Measurements from ENCODE around the gene POLR2E. TPM values are rescaled to one million over a fixed set of nuclear protein-coding genes. Genes with fewer than 3 reads are reported as not detected.

POLR2E gene
- total RNA-seq, 1 experiment from 2014 or later: 343 TPM

DNA sequence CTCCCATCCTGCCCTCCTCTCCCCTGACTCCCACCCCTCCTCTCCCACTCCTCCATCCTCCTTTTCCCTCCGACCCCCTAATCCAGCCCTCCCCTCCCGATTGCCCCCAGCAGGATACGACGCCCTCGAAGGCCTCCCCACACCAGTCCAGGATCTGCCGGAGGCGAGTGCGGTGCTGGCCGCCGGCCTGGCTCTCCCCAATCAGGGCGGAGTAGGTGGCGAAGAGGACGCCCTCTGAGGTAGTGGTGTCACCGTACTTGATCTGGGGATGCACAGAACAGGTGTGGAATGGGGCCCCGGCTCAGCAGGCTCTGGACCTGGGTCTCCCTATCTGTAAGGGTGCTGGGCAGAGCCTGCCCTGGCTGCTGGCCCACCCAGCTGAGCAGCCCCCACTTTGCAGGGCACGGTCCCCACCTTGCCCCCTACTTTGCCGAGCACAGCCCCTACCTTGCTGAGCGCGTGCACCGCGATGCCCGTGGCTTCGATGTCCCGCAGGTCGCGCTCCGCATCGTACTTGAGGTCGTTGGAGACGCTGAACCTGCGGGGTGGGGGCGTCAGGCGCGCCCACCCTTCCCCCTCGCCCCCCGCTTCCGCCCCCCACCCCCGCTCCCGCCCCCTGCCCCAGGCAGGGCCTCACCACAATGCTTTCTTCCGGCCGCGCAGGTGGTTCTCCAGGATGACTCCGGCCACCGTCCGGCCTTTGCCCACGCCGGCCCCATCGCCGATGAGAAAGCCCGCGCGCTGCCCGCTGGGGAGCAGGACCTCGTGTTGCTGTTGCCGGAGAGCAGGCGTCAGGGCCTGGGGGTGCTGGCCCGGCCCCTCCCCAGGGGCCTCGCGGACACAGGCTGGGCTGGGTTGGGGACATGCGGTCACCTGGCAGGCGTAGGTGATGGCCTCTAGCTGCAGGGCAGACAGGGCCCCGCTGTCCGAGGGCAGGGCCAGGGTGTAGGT lies 27.1 kb upstream of the POLR2E start:
- no peak overlapping the region for H3K4me3 ChIP-seq (ENCODE audit: low read depth, low read length, poor library complexity, severe bottlenecking)
- H3K9me3 ChIP-seq (ENCODE audit: low read depth, low read length, poor library complexity, severe bottlenecking): no peaks in the 10 kb centered on the region
- ChIA-PET CTCF (interaction anchor here (0.8 kb wide), 1 partner anchor 9 kb away, joined by 5 read pairs; no protein-coding TSS in a partner anchor), POLR2A (ENCODE audit: low non-redundant PET) (interaction anchor here (0.5 kb wide), 1 partner anchor 19 kb away, joined by 4 read pairs; no protein-coding TSS in a partner anchor)
- TF ChIP-seq, protein P1, sequence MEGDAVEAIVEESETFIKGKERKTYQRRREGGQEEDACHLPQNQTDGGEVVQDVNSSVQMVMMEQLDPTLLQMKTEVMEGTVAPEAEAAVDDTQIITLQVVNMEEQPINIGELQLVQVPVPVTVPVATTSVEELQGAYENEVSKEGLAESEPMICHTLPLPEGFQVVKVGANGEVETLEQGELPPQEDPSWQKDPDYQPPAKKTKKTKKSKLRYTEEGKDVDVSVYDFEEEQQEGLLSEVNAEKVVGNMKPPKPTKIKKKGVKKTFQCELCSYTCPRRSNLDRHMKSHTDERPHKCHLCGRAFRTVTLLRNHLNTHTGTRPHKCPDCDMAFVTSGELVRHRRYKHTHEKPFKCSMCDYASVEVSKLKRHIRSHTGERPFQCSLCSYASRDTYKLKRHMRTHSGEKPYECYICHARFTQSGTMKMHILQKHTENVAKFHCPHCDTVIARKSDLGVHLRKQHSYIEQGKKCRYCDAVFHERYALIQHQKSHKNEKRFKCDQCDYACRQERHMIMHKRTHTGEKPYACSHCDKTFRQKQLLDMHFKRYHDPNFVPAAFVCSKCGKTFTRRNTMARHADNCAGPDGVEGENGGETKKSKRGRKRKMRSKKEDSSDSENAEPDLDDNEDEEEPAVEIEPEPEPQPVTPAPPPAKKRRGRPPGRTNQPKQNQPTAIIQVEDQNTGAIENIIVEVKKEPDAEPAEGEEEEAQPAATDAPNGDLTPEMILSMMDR (conservative IDR thresholded peaks at IDR 0.05; ENCODE audit: low read depth, low read length): no peak
- TF ChIP-seq EZH2 (IDR thresholded peaks at IDR 0.05; ENCODE audit: borderline replicate concordance, low read depth, low read length, poor library complexity, severe bottlenecking): no peak
- no peak overlapping the region for H3K27ac ChIP-seq (ENCODE audit: low read depth, low read length, poor library complexity, severe bottlenecking)
- H3K27me3 ChIP-seq (replicated peaks; ENCODE audit: insufficient read depth, low read depth, low read length, poor library complexity): no peaks in the 10 kb centered on the region
- intact Hi-C loops (cut with micrococcal nuclease; ENCODE audit: unreplicated experiment): no loop called here
- no peak for DNase-seq (ENCODE audit: low spot score)
- H3K4me1 ChIP-seq (ENCODE audit: insufficient read depth, low read length, poor library complexity, severe bottlenecking): peaks cover 6% of the 10 kb centered on the region
- BruUV-seq (replicated peaks): no TSS peak
- peaks cover 42% of the 10 kb centered on the region for H3K36me3 ChIP-seq (ENCODE audit: insufficient read depth, low read length, poor library complexity, severe bottlenecking)

DNA sequence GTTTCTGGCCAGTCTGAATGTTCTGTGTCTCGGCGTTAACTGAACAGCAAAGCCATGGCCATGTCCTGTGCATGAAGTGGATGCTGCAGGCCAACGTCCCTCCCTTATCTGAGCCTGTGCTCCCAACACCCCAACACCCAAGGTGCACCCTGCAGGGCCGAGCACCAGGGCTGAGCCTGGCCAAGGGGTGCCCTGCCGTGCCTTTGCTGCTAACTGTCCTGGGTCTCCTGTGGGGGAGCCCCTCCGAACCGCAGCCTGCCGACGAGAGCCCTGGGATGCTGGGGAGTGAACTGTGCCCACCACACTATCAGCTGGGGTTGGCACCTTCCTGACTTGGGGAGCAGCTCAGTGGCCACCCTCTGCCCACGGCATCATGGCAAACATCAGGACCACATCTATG lies 26.2 kb upstream of the POLR2E start:
- POLR2A ChIA-PET (ENCODE audit: low non-redundant PET): no interaction called here
- peaks cover 3% of the 10 kb centered on the region for H3K4me1 ChIP-seq (ENCODE audit: insufficient read depth, low read length, poor library complexity, severe bottlenecking)
- H3K27ac ChIP-seq (ENCODE audit: low read depth, low read length, poor library complexity, severe bottlenecking): no peak overlapping the region
- no peak for DNase-seq (ENCODE audit: low spot score)
- CTCF ChIA-PET: no interaction called here
- no peaks in the 10 kb centered on the region for H3K9me3 ChIP-seq (ENCODE audit: low read depth, low read length, poor library complexity, severe bottlenecking)
- no peak for TF ChIP-seq EZH2 (IDR thresholded peaks at IDR 0.05; ENCODE audit: borderline replicate concordance, low read depth, low read length, poor library complexity, severe bottlenecking)
- TF ChIP-seq, protein P1 (conservative IDR thresholded peaks at IDR 0.05; ENCODE audit: low read depth, low read length): no peak
- H3K36me3 ChIP-seq (ENCODE audit: insufficient read depth, low read length, poor library complexity, severe bottlenecking): peaks cover 48% of the 10 kb centered on the region
- H3K27me3 ChIP-seq (replicated peaks; ENCODE audit: insufficient read depth, low read depth, low read length, poor library complexity): no peaks in the 10 kb centered on the region
- no peak overlapping the region for H3K4me3 ChIP-seq (ENCODE audit: low read depth, low read length, poor library complexity, severe bottlenecking)
- no TSS peak for BruUV-seq (replicated peaks)
- intact Hi-C loops (cut with micrococcal nuclease; ENCODE audit: unreplicated experiment): no loop called here

DNA sequence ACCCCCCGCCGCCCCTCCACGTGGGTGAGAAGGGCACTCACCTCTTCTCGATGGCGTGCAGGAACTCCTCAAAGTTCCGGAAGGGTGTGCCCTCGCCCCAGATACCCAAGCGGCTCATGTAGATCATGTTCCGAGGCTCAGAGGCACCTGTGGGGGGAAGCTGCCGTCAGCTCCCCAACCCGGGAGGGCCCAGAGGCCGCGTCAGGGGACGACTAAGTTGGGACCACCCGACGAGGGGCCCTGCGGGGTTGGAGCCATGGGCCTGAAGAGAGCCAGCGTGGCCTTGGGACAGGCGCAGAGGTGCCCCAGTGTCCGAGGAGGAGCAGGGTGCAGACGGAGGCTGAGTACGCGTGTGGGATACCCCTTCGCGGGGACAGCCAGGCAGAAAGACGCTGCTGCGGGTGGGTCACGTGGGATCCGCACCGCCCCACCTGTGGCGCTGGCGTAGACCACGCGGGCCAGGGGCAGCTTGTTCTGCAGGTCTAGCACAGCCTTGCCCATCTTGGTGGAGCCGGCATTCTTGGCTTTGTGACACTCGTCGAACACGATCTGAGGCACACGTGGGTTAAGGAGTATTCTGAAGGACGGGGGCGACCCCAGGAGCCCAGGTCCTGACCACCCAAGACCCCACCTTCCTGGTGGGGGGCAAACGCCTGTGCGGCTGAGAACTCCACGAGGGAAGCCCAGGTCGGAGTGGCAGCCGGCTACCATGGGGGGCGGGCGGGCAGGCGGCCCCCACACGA lies 24.5 kb upstream of the POLR2E start:
- Histone ChIP-seq H3K4me1 (ENCODE audit: insufficient read depth, low read length, poor library complexity, severe bottlenecking) (no peaks in the 10 kb centered on the region), H3K36me3 (ENCODE audit: insufficient read depth, low read length, poor library complexity, severe bottlenecking) (peaks cover 50% of the 10 kb centered on the region), H3K9me3 (ENCODE audit: low read depth, low read length, poor library complexity, severe bottlenecking) (no peaks in the 10 kb centered on the region), H3K27me3 (replicated peaks; ENCODE audit: insufficient read depth, low read depth, low read length, poor library complexity) (no peaks in the 10 kb centered on the region), H3K4me3 (ENCODE audit: low read depth, low read length, poor library complexity, severe bottlenecking) (no peak overlapping the region), H3K27ac (ENCODE audit: low read depth, low read length, poor library complexity, severe bottlenecking) (no peak overlapping the region)
- no TSS peak for BruUV-seq (replicated peaks)
- TF ChIP-seq EZH2 (IDR thresholded peaks at IDR 0.05; ENCODE audit: borderline replicate concordance, low read depth, low read length, poor library complexity, severe bottlenecking): no peak
- TF ChIP-seq, protein P1 (conservative IDR thresholded peaks at IDR 0.05; ENCODE audit: low read depth, low read length): no peak
- ChIA-PET CTCF (no interaction called here), POLR2A (ENCODE audit: low non-redundant PET) (no interaction called here)
- intact Hi-C loops (cut with micrococcal nuclease; ENCODE audit: unreplicated experiment): no loop called here
- DNase-seq (ENCODE audit: low spot score): no peak

Measured in A673 (cell line).